HL-60 (cell line): ENCODE results near the gene SOCS2.

Experiments
- GABPA ChIP-seq: IDR thresholded peaks from 2 replicates; pipeline ENCODE4 v1.6.1; 2012; ENCODE audit warnings: low read depth
- SPI1 ChIP-seq: IDR thresholded peaks from 2 replicates; pipeline ENCODE4 v1.6.1; 2012; ENCODE audit warnings: low read depth, mild to moderate bottlenecking, borderline replicate concordance
- TF ChIP-seq, protein P1 (sequence below): IDR thresholded peaks from one replicate; pipeline ENCODE4 v1.5.1; 2011; ENCODE audit warnings: low read length, control low read depth, inconsistent platforms; ENCODE audit not compliant: insufficient read depth
- TF ChIP-seq, protein P2 (sequence below): IDR thresholded peaks from 2 replicates; pipeline ENCODE4 v1.6.1; 2012; ENCODE audit warnings: low read depth; ENCODE audit not compliant: insufficient replicate concordance

GRCh38 chr12:93602897-93603668 is 30.6 kb downstream of the SOCS2 start:
- no peak for TF ChIP-seq SPI1
- TF ChIP-seq, protein P1, sequence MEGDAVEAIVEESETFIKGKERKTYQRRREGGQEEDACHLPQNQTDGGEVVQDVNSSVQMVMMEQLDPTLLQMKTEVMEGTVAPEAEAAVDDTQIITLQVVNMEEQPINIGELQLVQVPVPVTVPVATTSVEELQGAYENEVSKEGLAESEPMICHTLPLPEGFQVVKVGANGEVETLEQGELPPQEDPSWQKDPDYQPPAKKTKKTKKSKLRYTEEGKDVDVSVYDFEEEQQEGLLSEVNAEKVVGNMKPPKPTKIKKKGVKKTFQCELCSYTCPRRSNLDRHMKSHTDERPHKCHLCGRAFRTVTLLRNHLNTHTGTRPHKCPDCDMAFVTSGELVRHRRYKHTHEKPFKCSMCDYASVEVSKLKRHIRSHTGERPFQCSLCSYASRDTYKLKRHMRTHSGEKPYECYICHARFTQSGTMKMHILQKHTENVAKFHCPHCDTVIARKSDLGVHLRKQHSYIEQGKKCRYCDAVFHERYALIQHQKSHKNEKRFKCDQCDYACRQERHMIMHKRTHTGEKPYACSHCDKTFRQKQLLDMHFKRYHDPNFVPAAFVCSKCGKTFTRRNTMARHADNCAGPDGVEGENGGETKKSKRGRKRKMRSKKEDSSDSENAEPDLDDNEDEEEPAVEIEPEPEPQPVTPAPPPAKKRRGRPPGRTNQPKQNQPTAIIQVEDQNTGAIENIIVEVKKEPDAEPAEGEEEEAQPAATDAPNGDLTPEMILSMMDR = no peak
- TF ChIP-seq, protein P2, sequence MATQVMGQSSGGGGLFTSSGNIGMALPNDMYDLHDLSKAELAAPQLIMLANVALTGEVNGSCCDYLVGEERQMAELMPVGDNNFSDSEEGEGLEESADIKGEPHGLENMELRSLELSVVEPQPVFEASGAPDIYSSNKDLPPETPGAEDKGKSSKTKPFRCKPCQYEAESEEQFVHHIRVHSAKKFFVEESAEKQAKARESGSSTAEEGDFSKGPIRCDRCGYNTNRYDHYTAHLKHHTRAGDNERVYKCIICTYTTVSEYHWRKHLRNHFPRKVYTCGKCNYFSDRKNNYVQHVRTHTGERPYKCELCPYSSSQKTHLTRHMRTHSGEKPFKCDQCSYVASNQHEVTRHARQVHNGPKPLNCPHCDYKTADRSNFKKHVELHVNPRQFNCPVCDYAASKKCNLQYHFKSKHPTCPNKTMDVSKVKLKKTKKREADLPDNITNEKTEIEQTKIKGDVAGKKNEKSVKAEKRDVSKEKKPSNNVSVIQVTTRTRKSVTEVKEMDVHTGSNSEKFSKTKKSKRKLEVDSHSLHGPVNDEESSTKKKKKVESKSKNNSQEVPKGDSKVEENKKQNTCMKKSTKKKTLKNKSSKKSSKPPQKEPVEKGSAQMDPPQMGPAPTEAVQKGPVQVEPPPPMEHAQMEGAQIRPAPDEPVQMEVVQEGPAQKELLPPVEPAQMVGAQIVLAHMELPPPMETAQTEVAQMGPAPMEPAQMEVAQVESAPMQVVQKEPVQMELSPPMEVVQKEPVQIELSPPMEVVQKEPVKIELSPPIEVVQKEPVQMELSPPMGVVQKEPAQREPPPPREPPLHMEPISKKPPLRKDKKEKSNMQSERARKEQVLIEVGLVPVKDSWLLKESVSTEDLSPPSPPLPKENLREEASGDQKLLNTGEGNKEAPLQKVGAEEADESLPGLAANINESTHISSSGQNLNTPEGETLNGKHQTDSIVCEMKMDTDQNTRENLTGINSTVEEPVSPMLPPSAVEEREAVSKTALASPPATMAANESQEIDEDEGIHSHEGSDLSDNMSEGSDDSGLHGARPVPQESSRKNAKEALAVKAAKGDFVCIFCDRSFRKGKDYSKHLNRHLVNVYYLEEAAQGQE = no peak
- no peak for TF ChIP-seq GABPA
